GM23338 (cell line): Measurements from ENCODE around the gene CHMP6. TPM values are rescaled to one million over a fixed set of nuclear protein-coding genes. Genes with fewer than 3 reads are reported as not detected.

Source experiments
- ATAC-seq: fragments of 200-7000 bp; cut with Tn5 transposase; 3 replicates; pipeline ENCODE4 v1.9.1; 2020
- DNase-seq: peaks from one replicate; pipeline ENCODE4 v3.0.0-alpha.2; 2015; ENCODE audit warnings: low spot score
- H2AFZ ChIP-seq: fragments of 200-600 bp; sonication (generic); 2 replicates; pipeline ENCODE4 v1.8.0; 2016; ENCODE audit warnings: antibody characterized with exemption, mild to moderate bottlenecking, moderate library complexity
- H3F3A ChIP-seq: fragments of 200-600 bp; sonication (generic); replicated peaks from 2 replicates; pipeline ENCODE4 v1.8.0; 2017; ENCODE audit warnings: antibody characterized with exemption, mixed run types, low read depth
- H3K27ac ChIP-seq: fragments of 200-600 bp; sonication (generic); 2 replicates; pipeline ENCODE4 v1.6.1; 2016; ENCODE audit warnings: low read depth
- H3K27me3 ChIP-seq: fragments of 200-600 bp; sonication (generic); 2 replicates; pipeline ENCODE4 v1.8.0; 2016; ENCODE audit warnings: mild to moderate bottlenecking, mixed run types, moderate library complexity; ENCODE audit not compliant: insufficient read depth
- H3K36me3 ChIP-seq: fragments of 200-600 bp; sonication (generic); 2 replicates; pipeline ENCODE4 v1.8.0; 2016; ENCODE audit warnings: mild to moderate bottlenecking; ENCODE audit not compliant: insufficient read depth
- H3K4me1 ChIP-seq: fragments of 200-600 bp; sonication (generic); 2 replicates; pipeline ENCODE4 v1.8.0; 2016; ENCODE audit warnings: mild to moderate bottlenecking, moderate library complexity; ENCODE audit not compliant: insufficient read depth
- H3K4me2 ChIP-seq: fragments of 200-600 bp; sonication (generic); 2 replicates; pipeline ENCODE4 v1.7.1; 2017; ENCODE audit warnings: mixed run types
- H3K4me3 ChIP-seq: fragments of 200-600 bp; sonication (generic); 2 replicates; pipeline ENCODE4 v1.6.1; 2016; ENCODE audit warnings: mixed run types
- H3K79me2 ChIP-seq: fragments of 200-600 bp; sonication (generic); replicated peaks from 2 replicates; pipeline ENCODE4 v1.8.0; 2017; ENCODE audit warnings: mild to moderate bottlenecking; ENCODE audit not compliant: insufficient read depth
- H3K9me2 ChIP-seq: fragments of 200-600 bp; sonication (generic); 2 replicates; pipeline ENCODE4 v1.8.0; 2017; ENCODE audit not compliant: insufficient read depth
- H4K20me1 ChIP-seq: fragments of 200-600 bp; sonication (generic); replicated peaks from 2 replicates; pipeline ENCODE4 v1.8.0; 2017; ENCODE audit warnings: mild to moderate bottlenecking; ENCODE audit not compliant: insufficient read depth
- H3K27ac Mint-ChIP-seq: 2 replicates; pipeline ENCODE4 v1.8.0; 2020; ENCODE audit warnings: inconsistent platforms, mild to moderate bottlenecking, moderate library complexity, mixed read lengths
- H3K27me3 Mint-ChIP-seq: 3 replicates; pipeline ENCODE4 v1.8.0; 2022; ENCODE audit warnings: low read depth, mild to moderate bottlenecking, moderate library complexity, mixed read lengths, inconsistent platforms; ENCODE audit not compliant: insufficient read depth, poor library complexity
- H3K36me3 Mint-ChIP-seq: 3 replicates; pipeline ENCODE4 v1.8.0; 2021; ENCODE audit warnings: low read depth, mild to moderate bottlenecking, inconsistent platforms, moderate library complexity, mixed read lengths
- H3K4me1 Mint-ChIP-seq: 3 replicates; pipeline ENCODE4 v1.8.0; 2020; ENCODE audit warnings: mild to moderate bottlenecking, inconsistent platforms, mixed read lengths
- H3K4me3 Mint-ChIP-seq: 3 replicates; pipeline ENCODE4 v1.8.0; 2021; ENCODE audit warnings: moderate library complexity, mild to moderate bottlenecking, inconsistent platforms, mixed read lengths
- H3K9me3 Mint-ChIP-seq: 3 replicates; pipeline ENCODE4 v1.8.0; 2020; ENCODE audit warnings: moderate library complexity, mild to moderate bottlenecking, inconsistent platforms, mixed read lengths
- CREB1 ChIP-seq: fragments of 250-450 bp; sonication (Bioruptor Pico); IDR thresholded peaks from 2 replicates; pipeline ENCODE4 v1.5.0; 2020; ENCODE audit warnings: low read depth, mild to moderate bottlenecking, moderate library complexity
- CTCF ChIP-seq, 2 experiments: fragments of 200-600 bp in 1 of 2; sonication (generic) in 1 of 2; conservative IDR thresholded peaks; 2 replicates each; pipeline versions ENCODE4 v1.5.1 to v1.6.1; 2016 to 2017; ENCODE audit warnings: antibody characterized with exemption in 2 of 2, low read depth in 2 of 2, mild to moderate bottlenecking in 2 of 2, moderate library complexity in 1 of 2
- EZH2 ChIP-seq: fragments of 200-600 bp; sonication (generic); IDR thresholded peaks from one replicate; pipeline ENCODE4 v1.8.0; 2017; ENCODE audit warnings: antibody characterized with exemption, mild to moderate bottlenecking, low read depth; ENCODE audit not compliant: unreplicated experiment
- JUNB ChIP-seq: IDR thresholded peaks from one replicate; pipeline ENCODE4 v1.6.1; 2016; ENCODE audit warnings: antibody characterized with exemption; ENCODE audit not compliant: unreplicated experiment
- POLR2AphosphoS5 ChIP-seq: IDR thresholded peaks from 2 replicates; pipeline ENCODE4 v1.6.1; 2016; ENCODE audit warnings: antibody characterized with exemption, low read depth
- REST ChIP-seq: IDR thresholded peaks from one replicate; pipeline ENCODE4 v1.6.1; 2018; ENCODE audit warnings: antibody characterized with exemption; ENCODE audit not compliant: unreplicated experiment
- STAT1 ChIP-seq: IDR thresholded peaks from one replicate; pipeline ENCODE4 v1.6.1; 2016; ENCODE audit warnings: antibody characterized with exemption; ENCODE audit not compliant: unreplicated experiment
- polyA plus RNA-seq: library from polyadenylated mRNA; unstranded; fragments of >200 nt; fragmentation: Nextera tagmentation; extraction: Ambion mirVana; gene quantifications from 2 replicates; pipeline ENCODE4 v1.2.1, GENCODE V29; 2016
- total RNA-seq: library from RNA; depleted of rRNA; stranded (reverse); fragments of >200 nt; shearing (Covaris generic); gene quantifications from 2 replicates; pipeline ENCODE4 v1.2.3, GENCODE V29; 2014
- TF ChIP-seq, protein P1 (sequence below): fragments of 250-450 bp; sonication (Bioruptor Pico); IDR thresholded peaks from 2 replicates; pipeline ENCODE4 v1.5.0; 2020; ENCODE audit warnings: mild to moderate bottlenecking, moderate library complexity

The CHMP6 gene
- total and polyA plus RNA-seq, 2 experiments from 2014 or later, result 12.3 to 14.0 TPM

- H3K4me2 ChIP-seq, result no peak overlapping the region
- no peak overlapping the region for H3K27ac Mint-ChIP-seq
Observed at GRCh38 chr17:81002013-81002384, 10.4 kb downstream of the CHMP6 start.

More at GRCh38 chr17:81002013-81002384, 10.4 kb downstream of the CHMP6 start:
- H3K27ac ChIP-seq, result no peak overlapping the region
- H3K27me3 ChIP-seq, result peaks cover 42% of the 10 kb centered on the region
- H2AFZ ChIP-seq, result no peak overlapping the region
- H3K27me3 Mint-ChIP-seq, result peaks cover 43% of the 10 kb centered on the region
- peaks cover 4% of the 10 kb centered on the region; the same call in 1 of the 3 replicates for H3K36me3 Mint-ChIP-seq
- no peaks in the 10 kb centered on the region for H3K9me3 Mint-ChIP-seq
- TF ChIP-seq CREB1, result no peak
- TF ChIP-seq STAT1, result no peak
- TF ChIP-seq CTCF (conservative IDR thresholded peaks at IDR 0.05; ENCODE audit: low read depth in 2 of 2), result no peak
- no peak for TF ChIP-seq REST
- TF ChIP-seq EZH2, result no peak
- TF ChIP-seq JUNB, result no peak
- TF ChIP-seq POLR2AphosphoS5, result no peak
- TF ChIP-seq, protein P1, sequence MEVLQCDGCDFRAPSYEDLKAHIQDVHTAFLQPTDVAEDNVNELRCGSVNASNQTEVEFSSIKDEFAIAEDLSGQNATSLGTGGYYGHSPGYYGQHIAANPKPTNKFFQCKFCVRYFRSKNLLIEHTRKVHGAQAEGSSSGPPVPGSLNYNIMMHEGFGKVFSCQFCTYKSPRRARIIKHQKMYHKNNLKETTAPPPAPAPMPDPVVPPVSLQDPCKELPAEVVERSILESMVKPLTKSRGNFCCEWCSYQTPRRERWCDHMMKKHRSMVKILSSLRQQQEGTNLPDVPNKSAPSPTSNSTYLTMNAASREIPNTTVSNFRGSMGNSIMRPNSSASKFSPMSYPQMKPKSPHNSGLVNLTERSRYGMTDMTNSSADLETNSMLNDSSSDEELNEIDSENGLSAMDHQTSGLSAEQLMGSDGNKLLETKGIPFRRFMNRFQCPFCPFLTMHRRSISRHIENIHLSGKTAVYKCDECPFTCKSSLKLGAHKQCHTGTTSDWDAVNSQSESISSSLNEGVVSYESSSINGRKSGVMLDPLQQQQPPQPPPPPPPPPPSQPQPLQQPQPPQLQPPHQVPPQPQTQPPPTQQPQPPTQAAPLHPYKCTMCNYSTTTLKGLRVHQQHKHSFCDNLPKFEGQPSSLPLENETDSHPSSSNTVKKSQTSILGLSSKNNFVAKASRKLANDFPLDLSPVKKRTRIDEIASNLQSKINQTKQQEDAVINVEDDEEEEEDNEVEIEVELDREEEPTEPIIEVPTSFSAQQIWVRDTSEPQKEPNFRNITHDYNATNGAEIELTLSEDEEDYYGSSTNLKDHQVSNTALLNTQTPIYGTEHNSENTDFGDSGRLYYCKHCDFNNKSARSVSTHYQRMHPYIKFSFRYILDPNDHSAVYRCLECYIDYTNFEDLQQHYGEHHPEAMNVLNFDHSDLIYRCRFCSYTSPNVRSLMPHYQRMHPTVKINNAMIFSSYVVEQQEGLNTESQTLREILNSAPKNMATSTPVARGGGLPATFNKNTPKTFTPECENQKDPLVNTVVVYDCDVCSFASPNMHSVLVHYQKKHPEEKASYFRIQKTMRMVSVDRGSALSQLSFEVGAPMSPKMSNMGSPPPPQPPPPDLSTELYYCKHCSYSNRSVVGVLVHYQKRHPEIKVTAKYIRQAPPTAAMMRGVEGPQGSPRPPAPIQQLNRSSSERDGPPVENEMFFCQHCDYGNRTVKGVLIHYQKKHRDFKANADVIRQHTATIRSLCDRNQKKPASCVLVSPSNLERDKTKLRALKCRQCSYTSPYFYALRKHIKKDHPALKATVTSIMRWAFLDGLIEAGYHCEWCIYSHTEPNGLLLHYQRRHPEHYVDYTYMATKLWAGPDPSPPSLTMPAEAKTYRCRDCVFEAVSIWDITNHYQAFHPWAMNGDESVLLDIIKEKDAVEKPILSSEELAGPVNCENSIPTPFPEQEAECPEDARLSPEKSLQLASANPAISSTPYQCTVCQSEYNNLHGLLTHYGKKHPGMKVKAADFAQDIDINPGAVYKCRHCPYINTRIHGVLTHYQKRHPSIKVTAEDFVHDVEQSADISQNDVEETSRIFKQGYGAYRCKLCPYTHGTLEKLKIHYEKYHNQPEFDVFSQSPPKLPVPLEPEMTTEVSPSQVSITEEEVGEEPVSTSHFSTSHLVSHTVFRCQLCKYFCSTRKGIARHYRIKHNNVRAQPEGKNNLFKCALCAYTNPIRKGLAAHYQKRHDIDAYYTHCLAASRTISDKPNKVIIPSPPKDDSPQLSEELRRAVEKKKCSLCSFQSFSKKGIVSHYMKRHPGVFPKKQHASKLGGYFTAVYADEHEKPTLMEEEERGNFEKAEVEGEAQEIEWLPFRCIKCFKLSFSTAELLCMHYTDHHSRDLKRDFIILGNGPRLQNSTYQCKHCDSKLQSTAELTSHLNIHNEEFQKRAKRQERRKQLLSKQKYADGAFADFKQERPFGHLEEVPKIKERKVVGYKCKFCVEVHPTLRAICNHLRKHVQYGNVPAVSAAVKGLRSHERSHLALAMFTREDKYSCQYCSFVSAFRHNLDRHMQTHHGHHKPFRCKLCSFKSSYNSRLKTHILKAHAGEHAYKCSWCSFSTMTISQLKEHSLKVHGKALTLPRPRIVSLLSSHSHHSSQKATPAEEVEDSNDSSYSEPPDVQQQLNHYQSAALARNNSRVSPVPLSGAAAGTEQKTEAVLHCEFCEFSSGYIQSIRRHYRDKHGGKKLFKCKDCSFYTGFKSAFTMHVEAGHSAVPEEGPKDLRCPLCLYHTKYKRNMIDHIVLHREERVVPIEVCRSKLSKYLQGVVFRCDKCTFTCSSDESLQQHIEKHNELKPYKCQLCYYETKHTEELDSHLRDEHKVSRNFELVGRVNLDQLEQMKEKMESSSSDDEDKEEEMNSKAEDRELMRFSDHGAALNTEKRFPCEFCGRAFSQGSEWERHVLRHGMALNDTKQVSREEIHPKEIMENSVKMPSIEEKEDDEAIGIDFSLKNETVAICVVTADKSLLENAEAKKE (CRISPR knock-in tag), result no peak
- H3K4me3 ChIP-seq, result no peak overlapping the region
- no peak for DNase-seq
- no peaks in the 10 kb centered on the region for H3K36me3 ChIP-seq
- H3K4me1 Mint-ChIP-seq, result peaks cover 3% of the 10 kb centered on the region
- ATAC-seq, result no peak
- H3K79me2 ChIP-seq, result no peaks in the 10 kb centered on the region
- H3K9me2 ChIP-seq, result no peaks in the 10 kb centered on the region
- no peaks in the 10 kb centered on the region for H4K20me1 ChIP-seq
- H3F3A ChIP-seq, result 0 out of 2 replicates have a peak, but pooled peaks cover 5% of the 10 kb centered on the region
- no peaks in the 10 kb centered on the region for H3K4me1 ChIP-seq
- no peak overlapping the region for H3K4me3 Mint-ChIP-seq
